ENCODE data around the gene MIAT. TPM values are rescaled to one million over a fixed set of nuclear protein-coding genes. Genes with fewer than 3 reads are reported as not detected.

Gene MIAT
- total RNA-seq, 1 experiment from 2014 or later: 0.41 TPM

DNA sequence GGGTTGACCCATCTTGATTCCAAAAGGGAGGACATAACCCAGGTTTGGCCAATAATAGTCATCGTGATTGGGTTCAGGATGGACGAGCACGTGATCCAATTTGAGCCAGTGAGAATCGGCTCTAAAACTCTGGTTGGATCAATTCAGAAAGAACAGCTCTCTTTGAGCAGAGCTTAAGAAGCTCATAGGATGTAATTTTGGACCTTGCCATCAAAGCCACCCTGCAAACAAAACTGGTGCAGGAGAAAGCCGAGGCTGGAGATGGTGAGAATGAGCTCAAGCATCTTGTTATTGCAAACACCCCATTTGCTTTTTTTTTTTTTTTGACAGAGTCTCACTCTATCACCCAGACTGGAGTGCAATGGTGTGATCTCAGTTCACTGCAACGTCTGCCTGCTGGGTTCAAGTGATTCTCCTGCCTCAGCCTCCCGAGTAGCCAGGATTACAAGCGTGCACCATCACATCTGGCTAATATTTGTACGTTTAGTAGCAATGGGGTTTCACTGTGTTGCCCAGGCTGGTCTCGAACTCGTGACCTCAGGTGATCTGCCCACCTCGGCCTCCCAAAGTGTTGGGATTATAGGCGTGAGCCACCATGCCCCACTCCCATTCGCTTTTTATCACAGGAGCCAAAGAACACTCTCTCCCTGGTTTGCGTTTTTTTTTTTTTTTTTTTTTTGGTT lies 13.8 kb upstream of the MIAT start:
- peaks cover 7% of the 10 kb centered on the region for H3K4me1 Mint-ChIP-seq (ENCODE audit: low read depth, unreplicated experiment)
- H3K4me3 Mint-ChIP-seq (ENCODE audit: unreplicated experiment): no peak overlapping the region
- TF ChIP-seq, protein P1, sequence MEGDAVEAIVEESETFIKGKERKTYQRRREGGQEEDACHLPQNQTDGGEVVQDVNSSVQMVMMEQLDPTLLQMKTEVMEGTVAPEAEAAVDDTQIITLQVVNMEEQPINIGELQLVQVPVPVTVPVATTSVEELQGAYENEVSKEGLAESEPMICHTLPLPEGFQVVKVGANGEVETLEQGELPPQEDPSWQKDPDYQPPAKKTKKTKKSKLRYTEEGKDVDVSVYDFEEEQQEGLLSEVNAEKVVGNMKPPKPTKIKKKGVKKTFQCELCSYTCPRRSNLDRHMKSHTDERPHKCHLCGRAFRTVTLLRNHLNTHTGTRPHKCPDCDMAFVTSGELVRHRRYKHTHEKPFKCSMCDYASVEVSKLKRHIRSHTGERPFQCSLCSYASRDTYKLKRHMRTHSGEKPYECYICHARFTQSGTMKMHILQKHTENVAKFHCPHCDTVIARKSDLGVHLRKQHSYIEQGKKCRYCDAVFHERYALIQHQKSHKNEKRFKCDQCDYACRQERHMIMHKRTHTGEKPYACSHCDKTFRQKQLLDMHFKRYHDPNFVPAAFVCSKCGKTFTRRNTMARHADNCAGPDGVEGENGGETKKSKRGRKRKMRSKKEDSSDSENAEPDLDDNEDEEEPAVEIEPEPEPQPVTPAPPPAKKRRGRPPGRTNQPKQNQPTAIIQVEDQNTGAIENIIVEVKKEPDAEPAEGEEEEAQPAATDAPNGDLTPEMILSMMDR (IDR thresholded peaks at IDR 0.05; ENCODE audit: insufficient read depth in 1 of 2, low read depth in 1 of 2, low read length in 1 of 2, severe bottlenecking in 1 of 2, unreplicated experiment in 1 of 2): no peak
- BruUV-seq (replicated peaks): no TSS peak
- Histone ChIP-seq H3K36me3 (ENCODE audit: control insufficient read depth, insufficient read depth, low read length) (no peaks in the 10 kb centered on the region), H3K4me3 (ENCODE audit: low read depth, low read length) (no peak overlapping the region), H3K9me3 (no peaks in the 10 kb centered on the region), H3K4me1 (0 out of 2 replicates have a peak, but pooled peaks cover 4% of the 10 kb centered on the region), H3K27me3 (replicated peaks; ENCODE audit: control insufficient read depth, insufficient read depth, low read length) (no peaks in the 10 kb centered on the region; the same call in none of the 2 replicates)
- peaks cover 16% of the 10 kb centered on the region for H3K27me3 Mint-ChIP-seq (ENCODE audit: insufficient read depth, unreplicated experiment)
- intact Hi-C loops (cut with micrococcal nuclease; ENCODE audit: unreplicated experiment): no loop called here
- no peak for DNase-seq
- ChIA-PET CTCF (interaction anchor here (0.6 to 1.1 kb wide), 3 partner anchors 10 to 15 kb away, joined by 3 read pairs; no protein-coding TSS in a partner anchor), POLR2A (no interaction called here)
- H3K27ac Mint-ChIP-seq (ENCODE audit: unreplicated experiment): no peak overlapping the region
- no peaks in the 10 kb centered on the region for H3K9me3 Mint-ChIP-seq (ENCODE audit: unreplicated experiment)
- H3K36me3 Mint-ChIP-seq (ENCODE audit: insufficient read depth, unreplicated experiment): no peaks in the 10 kb centered on the region

DNA sequence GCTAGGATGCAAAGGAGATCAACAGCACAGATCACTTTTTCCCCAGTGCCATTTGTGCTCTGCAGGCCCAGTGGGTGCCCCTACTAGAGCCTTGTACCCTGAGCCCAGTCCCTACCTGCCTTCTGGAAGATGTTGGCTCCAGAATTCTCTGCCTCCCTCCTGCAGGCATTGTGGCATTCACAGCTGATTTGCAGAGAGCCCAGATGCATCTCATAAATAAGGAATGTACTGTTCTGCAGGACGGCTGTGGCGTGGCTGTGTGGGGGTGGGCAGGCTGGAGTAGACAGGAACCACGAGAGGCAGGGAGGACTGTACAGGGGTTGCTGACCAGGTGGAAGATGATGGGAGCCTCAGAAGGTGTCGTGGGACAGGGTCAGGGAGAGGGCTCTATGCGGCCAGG lies 11.2 kb upstream of the MIAT start:
- Mint-ChIP-seq H3K36me3 (ENCODE audit: insufficient read depth, unreplicated experiment) (no peaks in the 10 kb centered on the region), H3K4me1 (ENCODE audit: low read depth, unreplicated experiment) (peaks cover 7% of the 10 kb centered on the region), H3K27me3 (ENCODE audit: insufficient read depth, unreplicated experiment) (peaks cover 27% of the 10 kb centered on the region), H3K4me3 (ENCODE audit: unreplicated experiment) (no peak overlapping the region), H3K27ac (ENCODE audit: unreplicated experiment) (no peak overlapping the region), H3K9me3 (ENCODE audit: unreplicated experiment) (no peaks in the 10 kb centered on the region)
- TF ChIP-seq, protein P1 (IDR thresholded peaks at IDR 0.05; ENCODE audit: insufficient read depth in 1 of 2, low read depth in 1 of 2, low read length in 1 of 2, severe bottlenecking in 1 of 2, unreplicated experiment in 1 of 2): no peak
- no peak for DNase-seq
- H3K4me1 ChIP-seq: 0 out of 2 replicates have a peak, but pooled peaks cover 4% of the 10 kb centered on the region
- no peaks in the 10 kb centered on the region; the same call in none of the 2 replicates for H3K27me3 ChIP-seq (replicated peaks; ENCODE audit: control insufficient read depth, insufficient read depth, low read length)
- BruUV-seq (replicated peaks): no TSS peak
- H3K36me3 ChIP-seq (ENCODE audit: control insufficient read depth, insufficient read depth, low read length): no peaks in the 10 kb centered on the region
- ChIA-PET CTCF (interaction anchor here (0.5 kb wide), 1 partner anchor 282 kb away, joined by 3 read pairs; no protein-coding TSS in a partner anchor), POLR2A (no interaction called here)
- H3K4me3 ChIP-seq (ENCODE audit: low read depth, low read length): no peak overlapping the region
- intact Hi-C loops (cut with micrococcal nuclease; ENCODE audit: unreplicated experiment): no loop called here
- no peaks in the 10 kb centered on the region for H3K9me3 ChIP-seq

DNA sequence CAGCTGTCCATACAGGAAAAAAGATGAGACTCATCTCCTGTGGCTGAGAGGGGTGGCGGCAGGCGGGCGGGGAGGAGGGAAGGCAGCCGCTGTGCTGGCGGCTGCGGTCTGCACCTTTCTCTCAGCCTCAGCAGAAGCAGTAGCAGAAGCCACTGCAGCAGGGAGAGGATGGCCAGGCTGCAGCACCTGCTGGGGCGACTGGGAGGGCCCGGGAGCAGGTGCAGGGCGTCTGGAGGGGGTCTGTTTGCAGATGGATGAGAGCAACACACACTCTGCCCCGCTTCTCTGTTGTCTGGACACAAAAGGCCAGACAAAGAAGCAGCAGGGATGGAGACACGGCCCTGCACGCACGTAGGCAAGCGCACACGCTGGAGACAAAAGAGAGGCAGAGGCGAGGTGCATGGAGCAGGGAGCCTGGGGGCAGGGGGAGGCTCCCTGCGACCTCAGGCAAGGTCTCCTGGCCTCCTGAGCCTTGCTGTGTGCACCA lies 9.3 kb upstream of the MIAT start:
- Histone ChIP-seq H3K36me3 (ENCODE audit: control insufficient read depth, insufficient read depth, low read length) (no peaks in the 10 kb centered on the region), H3K9me3 (no peaks in the 10 kb centered on the region), H3K4me1 (0 out of 2 replicates have a peak, but pooled peaks cover 4% of the 10 kb centered on the region), H3K27me3 (replicated peaks; ENCODE audit: control insufficient read depth, insufficient read depth, low read length) (peaks cover 2% of the 10 kb centered on the region), H3K4me3 (ENCODE audit: low read depth, low read length) (no peak overlapping the region)
- Mint-ChIP-seq H3K4me1 (ENCODE audit: low read depth, unreplicated experiment) (peaks cover 7% of the 10 kb centered on the region), H3K27me3 (ENCODE audit: insufficient read depth, unreplicated experiment) (peaks cover 37% of the 10 kb centered on the region), H3K27ac (ENCODE audit: unreplicated experiment) (no peak overlapping the region), H3K36me3 (ENCODE audit: insufficient read depth, unreplicated experiment) (no peaks in the 10 kb centered on the region), H3K9me3 (ENCODE audit: unreplicated experiment) (no peaks in the 10 kb centered on the region), H3K4me3 (ENCODE audit: unreplicated experiment) (no peak overlapping the region)
- POLR2A ChIA-PET: no interaction called here
- CTCF ChIA-PET: interaction anchor here (0.6 kb wide), 1 partner anchor 829 kb away, joined by 4 read pairs; no protein-coding TSS in a partner anchor
- BruUV-seq (replicated peaks): no TSS peak
- TF ChIP-seq, protein P1 (IDR thresholded peaks at IDR 0.05; ENCODE audit: insufficient read depth in 1 of 2, low read depth in 1 of 2, low read length in 1 of 2, severe bottlenecking in 1 of 2, unreplicated experiment in 1 of 2): no peak
- intact Hi-C loops (cut with micrococcal nuclease; ENCODE audit: unreplicated experiment): no loop called here
- DNase-seq: no peak
